Stimulated activated CD8-positive, alpha-beta memory T cell treated with anti-CD3 and anti-CD28 coated beads, Interleukin-7, amount 100 ng/mL, for 48 hours (primary cell): ENCODE data around the gene FUOM.

Source experiments
- DNase-seq, 2 donors: peaks; one replicate each; pipeline ENCODE4 v3.0.0-alpha.2; 2020; ENCODE audit warnings: low read depth in 1 of 2; ENCODE audit errors: extremely low read depth in 1 of 2

The FUOM gene

GRCh38 chr10:133353202-133353959 is 4.4 kb downstream of the FUOM start:
- no peak for DNase-seq

DNA sequence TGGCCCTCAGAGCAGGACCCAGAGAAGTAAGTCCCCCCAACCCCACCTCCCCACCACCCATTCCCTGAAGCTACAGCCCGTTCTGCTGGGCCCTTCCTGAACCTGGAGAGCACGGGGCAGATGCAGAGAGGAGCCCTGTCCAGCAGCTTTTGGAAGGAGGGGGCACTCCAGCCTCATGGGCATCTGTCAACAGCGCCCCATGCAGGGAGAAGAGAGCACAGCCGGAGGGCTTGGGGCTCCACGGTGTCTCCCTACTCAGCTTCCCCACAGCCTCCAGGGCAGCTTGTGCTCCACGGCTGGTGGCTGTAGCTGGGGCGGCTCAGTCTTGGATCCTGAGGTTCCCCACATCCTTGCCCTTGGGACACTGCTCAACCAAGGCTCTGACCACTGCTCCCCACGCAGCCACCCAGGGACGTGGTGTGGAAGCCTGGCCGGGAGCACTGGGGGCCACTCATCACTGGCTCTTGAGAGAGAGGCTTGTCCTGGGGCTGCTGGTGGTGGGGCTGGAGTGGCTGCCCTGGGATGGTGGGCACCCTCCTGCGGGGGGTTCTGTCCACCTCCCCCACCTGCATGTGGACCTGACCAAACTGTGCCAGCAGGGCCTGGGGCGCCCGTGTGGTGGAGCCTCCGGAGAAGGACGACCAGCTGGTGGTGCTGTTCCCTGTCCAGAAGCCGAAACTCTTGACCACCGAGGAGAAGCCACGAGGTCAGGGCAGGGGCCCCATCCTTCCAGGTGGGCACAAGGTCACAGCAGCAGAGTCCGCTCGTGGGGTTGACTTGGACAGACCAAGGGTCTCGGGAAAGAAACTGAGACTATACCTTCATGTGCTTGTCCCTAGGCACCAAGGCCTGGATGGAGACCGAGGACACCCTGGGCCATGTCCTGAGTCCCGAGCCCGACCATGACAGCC is 6.2 kb downstream of the FUOM start:
- no peak for DNase-seq

- no peak for DNase-seq
Observed at GRCh38 chr10:133350950-133351329, 6.9 kb downstream of the FUOM start.

- no peak for DNase-seq
Observed at GRCh38 chr10:133350283-133350949, 7.4 kb downstream of the FUOM start.

GRCh38 chr10:133349577-133350011 is 8.2 kb downstream of the FUOM start:
- DNase-seq = no peak

DNA sequence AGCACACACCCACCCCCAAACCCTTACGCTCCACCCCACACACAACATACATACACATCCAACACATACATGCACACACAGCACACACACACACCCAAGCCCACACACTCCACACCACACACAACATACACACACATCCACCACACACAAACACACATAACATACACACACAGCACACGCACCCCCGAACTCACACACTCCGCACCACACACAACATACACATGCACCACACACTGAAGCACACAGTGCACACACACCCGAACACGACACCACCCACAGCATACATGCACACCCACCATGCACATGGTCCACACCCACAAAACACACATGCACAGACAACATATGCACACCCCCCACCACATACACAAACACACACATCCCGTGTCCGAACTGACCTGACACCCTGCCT is 8.7 kb downstream of the FUOM start:
- no peak for DNase-seq

- DNase-seq = no peak
Observed at GRCh38 chr10:133347710-133348517, 9.9 kb downstream of the FUOM start.

DNA sequence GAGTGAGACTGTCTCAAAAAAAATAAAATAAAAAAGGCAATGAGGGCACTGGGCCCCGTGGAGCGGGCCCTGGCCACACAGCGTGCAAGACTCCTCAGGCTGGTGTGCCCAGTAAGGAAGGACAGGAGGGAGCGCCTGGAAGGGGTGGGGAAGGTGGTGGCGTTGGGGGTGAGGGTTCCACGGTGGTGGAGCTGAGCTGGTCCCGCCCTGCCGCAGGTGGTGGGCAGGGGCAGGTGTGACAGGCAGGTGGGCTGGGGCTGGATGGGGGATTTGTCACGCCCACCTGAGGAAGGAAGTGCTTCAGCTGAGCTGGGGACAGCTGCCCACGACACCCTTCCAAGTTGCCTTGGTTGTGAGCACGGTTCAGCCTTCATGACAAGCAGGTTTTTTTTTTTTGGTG is 11.4 kb downstream of the FUOM start:
- no peak for DNase-seq

GRCh38 chr10:133344236-133344635 is 13.6 kb downstream of the FUOM start:
- DNase-seq = no peak

DNA sequence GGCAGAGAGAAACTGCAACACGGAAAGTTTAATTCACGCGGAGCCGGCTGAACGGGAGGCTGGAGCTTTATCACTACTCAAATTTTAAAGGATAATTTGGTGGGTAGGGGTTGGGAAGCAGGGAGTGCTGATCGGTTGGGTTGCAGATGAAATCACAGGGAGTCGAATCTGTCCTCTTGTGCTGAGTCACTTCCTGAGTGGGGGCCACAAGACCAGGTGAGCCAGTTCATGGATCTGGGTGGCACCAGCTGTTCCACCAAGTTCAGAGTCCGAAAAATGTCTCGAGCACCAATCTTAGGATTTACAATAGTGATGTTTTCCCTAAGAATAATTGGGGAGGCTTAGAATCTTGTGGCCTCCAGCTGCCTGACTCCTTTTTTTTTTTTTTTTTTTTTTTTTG is 14.3 kb downstream of the FUOM start:
- no peak for DNase-seq

GRCh38 chr10:133342942-133343341 is 14.9 kb downstream of the FUOM start:
- DNase-seq = no peak

DNA sequence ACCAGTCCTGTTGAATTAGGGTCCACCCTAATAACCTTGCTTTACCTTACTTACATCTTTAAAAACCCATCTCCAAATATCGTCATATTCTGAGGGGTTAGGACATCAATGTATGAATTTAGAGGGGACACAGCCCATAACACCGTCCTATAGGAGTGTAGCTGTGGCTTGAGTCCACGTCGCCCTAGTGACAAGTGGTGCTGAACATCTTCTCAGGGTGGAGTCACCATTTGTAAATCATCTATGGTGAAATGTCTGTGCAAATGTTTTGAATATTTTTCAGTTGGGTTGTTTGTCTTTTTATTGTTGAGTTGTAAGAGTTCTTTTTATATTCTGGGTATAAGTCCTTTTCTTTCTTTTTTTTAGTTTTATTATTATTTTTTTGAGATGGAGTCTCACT is 15.8 kb downstream of the FUOM start:
- DNase-seq = no peak

- no peak for DNase-seq
Observed at GRCh38 chr10:133339708-133340380, 18.0 kb downstream of the FUOM start.

- no peak for DNase-seq
Observed at GRCh38 chr10:133338080-133339071, 19.4 kb downstream of the FUOM start.

- no peak for DNase-seq
Observed at GRCh38 chr10:133337370-133337725, 20.5 kb downstream of the FUOM start.

- DNase-seq = no peak
Observed at GRCh38 chr10:133336577-133337369, 21.0 kb downstream of the FUOM start, which contains the start of gene CALY. Gene CALY, minus strand, starts transcription at chr10:133336896. Its CDS starts 7,907 bp downstream, at chr10:133328989.

DNA sequence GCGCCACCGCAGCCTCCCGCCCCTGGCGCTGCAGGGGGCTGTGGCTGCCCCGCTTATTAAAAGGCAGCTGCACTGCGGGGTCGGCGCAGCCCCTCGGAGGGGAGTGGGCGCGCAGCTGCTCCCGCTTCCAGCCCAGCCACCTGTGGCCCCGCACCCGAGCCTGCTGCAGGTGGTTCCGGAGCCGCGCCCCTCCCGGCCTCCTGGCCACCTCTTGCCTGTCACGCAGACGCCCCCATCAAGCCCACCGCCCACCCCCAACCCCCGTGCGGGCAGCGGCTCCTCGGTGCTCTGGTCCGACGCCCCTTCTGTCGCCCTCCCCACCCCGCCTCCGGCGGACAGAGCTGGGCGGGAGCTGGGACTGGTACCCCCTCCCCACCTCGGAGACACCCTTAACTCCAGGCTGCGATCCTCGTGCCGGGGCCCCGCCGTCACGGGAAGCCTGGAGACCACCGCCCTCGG is 21.7 kb downstream of the FUOM start:
- no peak for DNase-seq
